GM20000 (cell line): ENCODE measurements around the gene ZBTB42.

Experiments
- DNase-seq: peaks from one replicate; pipeline ENCODE4 v3.0.0; 2012; ENCODE audit warnings: low spot score
- CTCF ChIP-seq: IDR thresholded peaks from 2 replicates; pipeline ENCODE4 v1.5.1; 2012; ENCODE audit warnings: mild to moderate bottlenecking, control low read depth; ENCODE audit errors: extremely low read depth, missing control alignments

The ZBTB42 gene

GRCh38 chr14:104755621-104756020, 45.3 kb upstream of the ZBTB42 start:
- DNase-seq = no peak
- no peak for TF ChIP-seq CTCF

- no peak for DNase-seq
- TF ChIP-seq CTCF = no peak
Measured at GRCh38 chr14:104756477-104757237, 44.2 kb upstream of the ZBTB42 start.

- TF ChIP-seq CTCF = no peak
- DNase-seq = no peak
Measured at GRCh38 chr14:104757238-104757585, 43.7 kb upstream of the ZBTB42 start.

- no peak for TF ChIP-seq CTCF
- no peak for DNase-seq
Measured at GRCh38 chr14:104757681-104758392, 43.1 kb upstream of the ZBTB42 start.

GRCh38 chr14:104758981-104759969, 41.6 kb upstream of the ZBTB42 start:
- TF ChIP-seq CTCF = no peak
- DNase-seq = no peak

GRCh38 chr14:104765517-104765916, 35.4 kb upstream of the ZBTB42 start:
- no peak for DNase-seq
- TF ChIP-seq CTCF = no peak

- no peak for TF ChIP-seq CTCF
- no peak for DNase-seq
Measured at GRCh38 chr14:104766256-104766862, 34.5 kb upstream of the ZBTB42 start.
